K562 treated with DMSO at 1 percent for 12 hours (cell line): ENCODE results near the gene ZCCHC12. TPM values are rescaled to one million over a fixed set of nuclear protein-coding genes. Genes with fewer than 3 reads are reported as not detected.

Experiments used
- total RNA-seq: library from RNA; unstranded; fragments of 300-600 nt; gene quantifications from 2 replicates; pipeline ENCODE4 v1.2.3, GENCODE V29; 2022; ENCODE audit not compliant: insufficient read depth

ZCCHC12 gene
- total RNA-seq, result 0.28 TPM in 1 of 2 replicates, not detected in the other

DNA sequence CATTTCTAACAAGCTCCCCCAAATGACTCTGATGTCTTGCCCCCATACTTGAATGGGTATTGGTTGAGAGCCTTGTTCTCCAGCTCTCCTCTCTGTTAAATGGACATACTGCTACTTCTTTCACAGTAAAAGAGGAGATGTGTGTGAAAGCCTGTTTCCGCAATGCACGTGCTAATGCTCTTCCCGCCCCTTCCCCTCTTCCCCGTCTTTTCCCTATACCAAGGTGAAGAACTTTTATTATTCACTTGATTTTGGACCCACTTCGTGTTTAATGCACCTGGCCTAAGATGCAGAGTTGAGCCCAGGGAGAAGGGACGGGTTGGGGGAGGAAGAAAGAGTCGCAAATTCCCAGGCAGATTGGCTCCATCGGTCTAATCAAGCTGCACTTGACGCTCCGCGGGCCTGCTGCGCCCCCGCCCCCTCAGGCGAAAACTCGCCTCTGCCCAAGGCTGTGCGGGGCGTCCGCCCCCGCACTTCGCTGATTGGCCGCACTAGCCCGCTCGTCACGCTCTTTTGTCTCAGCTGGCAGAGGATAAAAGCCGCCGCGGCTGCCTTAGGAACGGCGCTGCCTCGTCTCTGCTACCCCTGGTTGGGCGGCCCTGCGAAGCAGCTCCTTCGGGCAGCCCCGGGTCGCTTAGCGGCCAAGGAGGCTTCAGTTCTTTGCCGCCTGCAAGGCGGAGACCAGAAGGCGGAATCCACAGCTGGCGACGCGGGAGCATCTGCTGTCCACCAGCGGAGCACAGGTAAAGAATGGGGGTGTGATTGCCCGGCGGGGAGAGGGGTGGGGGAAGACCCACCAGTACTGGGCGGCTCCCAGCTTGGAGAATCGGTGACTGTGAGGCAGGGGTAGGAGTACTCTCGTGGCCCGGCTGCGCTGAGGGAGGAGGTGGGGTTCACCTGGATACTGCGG, at the start of gene ZCCHC12:
ZCCHC12 (plus strand) TSS at position 562 of the 910 bp plus-strand sequence. CDS start 1,421 bp downstream, outside the sequence.

Other genes with a start within 250 kb of the ZCCHC12 start
- 12.2 and 29.5 TPM in 2 replicates for gene IL13RA1, start 96.2 kb upstream of the ZCCHC12 start, total RNA-seq
- gene LONRF3, start 150.8 kb downstream of the ZCCHC12 start, total RNA-seq, result 1.7 and 4.4 TPM in 2 replicates
- 1.2 TPM in 1 of 2 replicates, not detected in the other for gene CT47C1, start 249.2 kb downstream of the ZCCHC12 start, total RNA-seq